Keratinocyte (primary cell): Measurements from ENCODE around the gene PRKCE. TPM values are rescaled to one million over a fixed set of nuclear protein-coding genes. Genes with fewer than 3 reads are reported as not detected.

Experiments
- DNase-seq: peaks from one replicate; pipeline ENCODE4 v3.0.0-alpha.2; 2011; ENCODE audit warnings: low read depth, missing footprints, low spot score
- FAIRE-seq: peaks from 2 replicates; lab custom pipeline; 2011; peaks lifted over from hg19 to GRCh38; lab: Jason Lieb, UNC
- H2AFZ ChIP-seq: 2 replicates; pipeline ENCODE4 v1.6.0; 2012; ENCODE audit warnings: low read length, control low read depth, inconsistent platforms; ENCODE audit not compliant: control insufficient read depth
- H3K27ac ChIP-seq: 2 replicates; pipeline ENCODE4 v1.5.1; 2011; ENCODE audit warnings: low read length; ENCODE audit not compliant: control insufficient read depth, insufficient read depth
- H3K27me3 ChIP-seq: 3 replicates; pipeline ENCODE4 v1.6.0; 2011; ENCODE audit warnings: low read length; ENCODE audit not compliant: control insufficient read depth, insufficient read depth; ENCODE audit errors: extremely low read depth
- H3K36me3 ChIP-seq, 2 experiments: 2 replicates in 1 of 2; 3 replicates in 1 of 2; pipeline ENCODE4 v1.5.1; 2011; ENCODE audit warnings: low read length in 2 of 2, mild to moderate bottlenecking in 1 of 2; ENCODE audit not compliant: control insufficient read depth in 2 of 2, insufficient read depth in 2 of 2; ENCODE audit errors: extremely low read depth in 1 of 2
- H3K4me1 ChIP-seq: 3 replicates; pipeline ENCODE4 v1.5.1; 2011; ENCODE audit warnings: low read length; ENCODE audit not compliant: control insufficient read depth, insufficient read depth; ENCODE audit errors: extremely low read depth
- H3K4me2 ChIP-seq: 3 replicates; pipeline ENCODE4 v1.6.0; 2011; ENCODE audit warnings: low read depth, low read length; ENCODE audit not compliant: control insufficient read depth, insufficient read depth; ENCODE audit errors: extremely low read depth
- H3K4me3 ChIP-seq, 3 experiments: fragments of 200-600 bp in 1 of 3; sonication (generic) in 1 of 3; 2 replicates in 2 of 3; 3 replicates in 1 of 3; pipeline ENCODE4 v1.5.1; 2011 to 2016; ENCODE audit warnings: low read length in 3 of 3, mild to moderate bottlenecking in 3 of 3, control low read depth in 2 of 3, inconsistent platforms in 1 of 3, low read depth in 1 of 3, mixed read lengths in 1 of 3, mixed run types in 1 of 3, moderate library complexity in 1 of 3; ENCODE audit not compliant: control insufficient read depth in 2 of 3, insufficient read depth in 2 of 3; ENCODE audit errors: extremely low read depth in 1 of 3
- H3K79me2 ChIP-seq: 2 replicates; pipeline ENCODE4 v1.6.0; 2012; ENCODE audit warnings: low read length; ENCODE audit not compliant: control insufficient read depth, insufficient read depth
- H3K9ac ChIP-seq: 3 replicates; pipeline ENCODE4 v1.6.0; 2011; ENCODE audit warnings: low read length; ENCODE audit not compliant: control insufficient read depth, insufficient read depth; ENCODE audit errors: extremely low read depth
- H3K9me1 ChIP-seq: 3 replicates; pipeline ENCODE4 v1.6.0; 2011; ENCODE audit warnings: low read length; ENCODE audit not compliant: control insufficient read depth, insufficient read depth; ENCODE audit errors: extremely low read depth
- H3K9me3 ChIP-seq: 2 replicates; pipeline ENCODE4 v1.5.1; 2012; ENCODE audit warnings: low read depth, low read length; ENCODE audit not compliant: control insufficient read depth
- H4K20me1 ChIP-seq: 3 replicates; pipeline ENCODE4 v1.6.0; 2011; ENCODE audit warnings: low read length; ENCODE audit not compliant: control insufficient read depth, insufficient read depth; ENCODE audit errors: extremely low read depth
- EZH2 ChIP-seq: IDR thresholded peaks from one replicate; pipeline ENCODE4 v1.6.1; 2012; ENCODE audit warnings: inconsistent platforms, mild to moderate bottlenecking, low read length, moderate library complexity
- dilution Hi-C: fragments of 300-500 bp; cut with MboI; formaldehyde crosslinking; loops from one replicate; pipeline ENCODE4 v1.7.0; 2020; ENCODE audit warnings: low sequenced_read_pairs; ENCODE audit not compliant: extremely low pct_ligation_motif_present
- polyA plus RNA-seq, 5 experiments: library from polyadenylated mRNA; depleted of rRNA in 3 of 5; stranded (reverse) in 3 of 5; stranded (forward) in 1 of 5; unstranded in 1 of 5; fragments of >200 nt; gene quantifications; 1 replicate in 1 of 5; 2 replicates in 3 of 5; 3 replicates in 1 of 5; pipeline versions ENCODE4 v1.2.1 to v1.2.3, GENCODE V29; 2011 to 2012; ENCODE audit warnings: missing spikeins in 2 of 5, low read depth in 1 of 5, low replicate concordance in 1 of 5
- TF ChIP-seq, protein P1 (sequence below), 3 experiments: IDR thresholded peaks in 1 of 3; conservative IDR thresholded peaks in 1 of 3; optimal IDR thresholded peaks in 1 of 3; 2 replicates in 2 of 3; 3 replicates in 1 of 3; pipeline versions ENCODE3 to v1.5.1; 2011; ENCODE audit warnings: low read length in 3 of 3, mild to moderate bottlenecking in 3 of 3, moderate library complexity in 2 of 3, control low read depth in 1 of 3, inconsistent platforms in 1 of 3; ENCODE audit not compliant: insufficient read depth in 2 of 3; ENCODE audit errors: extremely low read depth in 1 of 3

PRKCE gene
- polyA plus RNA-seq, 1 donor (not counting 4 experiments of a cell fraction or from before 2014, with no cell fraction given) = 2.0 TPM

DNA sequence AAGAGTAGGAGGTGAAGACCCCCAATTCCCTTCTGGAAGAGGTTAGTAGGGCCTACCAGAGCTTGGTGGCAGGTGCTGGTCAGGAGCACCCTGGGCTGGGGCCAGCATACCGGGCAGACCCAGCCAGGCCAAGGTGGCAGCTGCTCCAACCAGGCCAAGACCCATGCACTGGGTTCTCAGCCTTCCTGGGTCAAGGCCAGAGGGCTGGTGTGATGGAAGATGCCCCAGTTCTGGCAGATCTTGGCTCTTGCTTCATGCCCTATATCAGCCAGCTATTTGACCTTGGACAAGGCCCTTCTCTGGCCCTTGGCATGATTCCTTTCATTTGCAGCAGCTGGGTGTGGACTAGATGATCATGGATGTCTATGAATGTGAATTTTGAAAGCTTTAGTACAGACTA is 57.7 kb downstream of the PRKCE start:
- Histone ChIP-seq H3K79me2 (no peaks in the 10 kb centered on the region), H3K9ac (no peak overlapping the region), H3K4me2 (no peak overlapping the region), H4K20me1 (no peaks in the 10 kb centered on the region), H3K4me3 (no peak overlapping the region), H2AFZ (no peak overlapping the region), H3K36me3 (no peaks in the 10 kb centered on the region), H3K27ac (no peak overlapping the region), H3K27me3 (no peaks in the 10 kb centered on the region), H3K9me1 (no peaks in the 10 kb centered on the region), H3K4me1 (no peaks in the 10 kb centered on the region), H3K9me3 (no peaks in the 10 kb centered on the region)
- dilution Hi-C loops = no loop called here
- no peak for DNase-seq
- no peak for FAIRE-seq
- TF ChIP-seq EZH2 = no peak
- TF ChIP-seq, protein P1, sequence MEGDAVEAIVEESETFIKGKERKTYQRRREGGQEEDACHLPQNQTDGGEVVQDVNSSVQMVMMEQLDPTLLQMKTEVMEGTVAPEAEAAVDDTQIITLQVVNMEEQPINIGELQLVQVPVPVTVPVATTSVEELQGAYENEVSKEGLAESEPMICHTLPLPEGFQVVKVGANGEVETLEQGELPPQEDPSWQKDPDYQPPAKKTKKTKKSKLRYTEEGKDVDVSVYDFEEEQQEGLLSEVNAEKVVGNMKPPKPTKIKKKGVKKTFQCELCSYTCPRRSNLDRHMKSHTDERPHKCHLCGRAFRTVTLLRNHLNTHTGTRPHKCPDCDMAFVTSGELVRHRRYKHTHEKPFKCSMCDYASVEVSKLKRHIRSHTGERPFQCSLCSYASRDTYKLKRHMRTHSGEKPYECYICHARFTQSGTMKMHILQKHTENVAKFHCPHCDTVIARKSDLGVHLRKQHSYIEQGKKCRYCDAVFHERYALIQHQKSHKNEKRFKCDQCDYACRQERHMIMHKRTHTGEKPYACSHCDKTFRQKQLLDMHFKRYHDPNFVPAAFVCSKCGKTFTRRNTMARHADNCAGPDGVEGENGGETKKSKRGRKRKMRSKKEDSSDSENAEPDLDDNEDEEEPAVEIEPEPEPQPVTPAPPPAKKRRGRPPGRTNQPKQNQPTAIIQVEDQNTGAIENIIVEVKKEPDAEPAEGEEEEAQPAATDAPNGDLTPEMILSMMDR (optimal IDR thresholded peaks at IDR 0.05 in 1 of 3, IDR thresholded peaks at IDR 0.05 in 1 of 3, conservative IDR thresholded peaks at IDR 0.05 in 1 of 3; ENCODE audit: extremely low read depth in 1 of 3, insufficient read depth in 2 of 3, low read length in 3 of 3) = no peak

DNA sequence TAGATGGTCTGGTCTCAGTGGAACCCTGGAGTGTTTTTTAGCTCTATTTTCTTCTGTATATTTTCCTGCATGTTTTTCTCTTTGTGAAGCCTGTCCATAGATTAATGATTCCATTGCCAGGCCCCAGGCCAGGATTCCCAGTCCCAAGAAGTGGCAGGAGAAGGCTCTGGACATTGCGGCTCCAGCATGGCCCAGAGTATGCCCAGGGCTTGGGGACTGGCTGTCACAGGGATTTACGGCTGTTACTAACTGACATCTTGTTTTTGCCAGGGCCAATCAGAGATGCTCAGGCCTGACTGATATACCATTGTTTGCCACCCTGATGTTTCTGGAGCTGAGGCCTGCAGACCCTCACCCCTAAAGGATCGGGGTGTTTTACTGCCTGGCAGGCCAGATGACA is 59.0 kb downstream of the PRKCE start:
- H4K20me1 ChIP-seq = no peaks in the 10 kb centered on the region
- no peaks in the 10 kb centered on the region for H3K27me3 ChIP-seq
- H3K9me1 ChIP-seq = no peaks in the 10 kb centered on the region
- DNase-seq (no peak), FAIRE-seq (no peak)
- H3K4me3 ChIP-seq = no peak overlapping the region
- TF ChIP-seq EZH2 = no peak
- TF ChIP-seq, protein P1 (optimal IDR thresholded peaks at IDR 0.05 in 1 of 3, IDR thresholded peaks at IDR 0.05 in 1 of 3, conservative IDR thresholded peaks at IDR 0.05 in 1 of 3; ENCODE audit: extremely low read depth in 1 of 3, insufficient read depth in 2 of 3, low read length in 3 of 3) = no peak
- H3K4me1 ChIP-seq = no peaks in the 10 kb centered on the region
- H3K4me2 ChIP-seq = no peak overlapping the region
- H3K27ac ChIP-seq = no peak overlapping the region
- no peak overlapping the region for H2AFZ ChIP-seq
- H3K79me2 ChIP-seq = no peaks in the 10 kb centered on the region
- H3K9me3 ChIP-seq = no peaks in the 10 kb centered on the region
- dilution Hi-C loops = no loop called here
- no peaks in the 10 kb centered on the region for H3K36me3 ChIP-seq
- no peak overlapping the region for H3K9ac ChIP-seq
